22Rv1 (cell line): ENCODE measurements around the gene WDFY3.

Experiments
- CTCF ChIP-seq: fragments of 450-650 bp; IDR thresholded peaks from 2 replicates; pipeline ENCODE4 v1.5.1; 2017; ENCODE audit warnings: mild to moderate bottlenecking
- ZFX ChIP-seq: fragments of 450-650 bp; IDR thresholded peaks from 2 replicates; pipeline ENCODE4 v1.6.1; 2017; ENCODE audit warnings: antibody characterized with exemption, borderline replicate concordance

GRCh38 chr4:84962102-84962501 lies 4.4 kb downstream of the WDFY3 start:
- no peak for TF ChIP-seq CTCF
- no peak for TF ChIP-seq ZFX
